Fibroblast of peridontal ligament (primary cell): ENCODE data around the gene KIF20B.
A peak's percentile ranks its signal among the peaks of the same experiment; 100 is the strongest.
"Not testable (repeated sequence)": the region's sequence is repeated elsewhere in the genome, so short reads cannot be mapped to it uniquely, and the experiment has no call there.

ENCODE experiments used
- DNase-seq: peaks from one replicate; pipeline ENCODE4 v3.0.0-alpha.2; 2010; ENCODE audit errors: extremely low read depth

Gene KIF20B

GRCh38 chr10:89783406-89783805 is 82.0 kb downstream of the KIF20B start:
- peak; percentile 23 for DNase-seq

- no peak for DNase-seq
Observed at GRCh38 chr10:89785095-89785494, 83.7 kb downstream of the KIF20B start.

DNA sequence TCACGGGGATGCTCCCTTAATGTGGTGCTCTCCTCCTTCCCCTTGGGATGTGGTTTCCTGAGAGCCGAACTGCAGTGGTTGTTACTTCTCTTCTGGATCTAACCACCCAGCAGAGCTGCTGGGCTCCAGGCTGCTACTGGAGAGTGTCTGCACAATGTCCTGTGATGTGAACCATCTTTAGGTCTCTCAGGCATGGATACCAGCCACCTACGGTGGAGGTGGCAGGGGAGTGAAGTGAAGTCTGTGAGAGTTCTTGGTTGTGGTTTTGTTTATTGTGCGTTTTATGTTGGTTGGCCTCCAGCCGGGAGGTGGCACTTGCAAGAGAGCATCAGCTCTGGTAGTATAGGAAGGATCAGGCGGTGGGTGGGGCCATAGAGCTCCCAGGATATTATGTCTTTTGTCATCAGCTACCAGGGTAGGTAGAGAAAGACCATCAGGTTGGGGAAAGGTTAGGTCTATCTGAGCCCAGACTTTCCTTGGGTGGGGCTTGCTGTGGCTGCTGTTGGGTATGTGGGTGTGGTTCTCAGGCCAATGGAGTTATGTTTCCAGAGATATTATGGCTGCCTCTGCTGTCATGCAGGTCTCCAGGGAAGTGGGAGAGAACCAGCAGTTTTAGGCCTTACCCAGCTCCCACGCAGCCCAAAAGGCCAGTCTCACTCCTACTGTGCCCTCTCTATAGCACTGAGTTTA is 87.9 kb downstream of the KIF20B start:
- DNase-seq, result no peak

DNA sequence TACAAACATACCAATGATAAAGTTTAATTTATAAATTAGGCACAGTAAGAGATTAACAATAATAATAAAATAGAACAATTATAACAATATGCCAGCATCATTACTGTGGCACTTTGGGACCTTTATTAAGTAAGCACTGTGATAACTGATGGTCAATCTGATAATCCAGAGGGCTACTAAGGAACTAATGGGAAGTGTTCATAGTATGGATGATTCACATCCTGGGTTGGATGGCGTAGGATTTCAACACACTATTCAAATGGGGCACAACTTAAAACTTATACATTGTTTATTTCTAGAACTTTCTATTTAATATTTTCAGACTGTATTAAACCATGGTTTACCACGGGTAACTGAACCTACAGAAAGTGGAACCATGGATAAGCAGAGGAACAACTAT is 90.8 kb downstream of the KIF20B start:
- DNase-seq, result no peak

- peak; percentile 88 for DNase-seq
Observed at GRCh38 chr10:89793649-89794254, 92.4 kb downstream of the KIF20B start.

- DNase-seq, result no peak
Observed at GRCh38 chr10:89795840-89796239, 94.5 kb downstream of the KIF20B start.

DNA sequence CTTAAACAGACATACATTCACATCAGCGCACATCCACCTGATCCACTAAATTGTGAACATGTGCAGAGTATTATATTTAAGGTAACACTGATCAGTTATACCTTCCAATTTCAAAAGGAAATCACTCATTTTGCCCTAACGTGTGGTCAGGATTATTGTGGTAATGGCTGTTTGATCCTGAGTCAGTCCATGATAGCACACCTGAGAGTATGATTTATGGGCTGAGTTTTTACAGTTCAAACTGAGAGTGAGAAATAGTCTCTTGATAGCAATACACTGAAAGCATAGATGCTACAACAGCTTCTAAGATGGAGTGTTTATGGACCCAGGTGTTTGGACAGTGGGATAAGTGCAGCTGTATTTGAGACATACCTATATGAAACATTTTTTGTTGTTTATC is 96.7 kb downstream of the KIF20B start:
- DNase-seq, result no peak

GRCh38 chr10:89799573-89799972 is 98.2 kb downstream of the KIF20B start:
- no peak for DNase-seq

GRCh38 chr10:89805599-89806013 is 104.2 kb downstream of the KIF20B start:
- no peak for DNase-seq

GRCh38 chr10:89808842-89809241 is 107.5 kb downstream of the KIF20B start:
- no peak for DNase-seq

- DNase-seq, result no peak
Observed at GRCh38 chr10:89809766-89810165, 108.4 kb downstream of the KIF20B start.

- no peak for DNase-seq
Observed at GRCh38 chr10:89810908-89811525, 109.6 kb downstream of the KIF20B start.

DNA sequence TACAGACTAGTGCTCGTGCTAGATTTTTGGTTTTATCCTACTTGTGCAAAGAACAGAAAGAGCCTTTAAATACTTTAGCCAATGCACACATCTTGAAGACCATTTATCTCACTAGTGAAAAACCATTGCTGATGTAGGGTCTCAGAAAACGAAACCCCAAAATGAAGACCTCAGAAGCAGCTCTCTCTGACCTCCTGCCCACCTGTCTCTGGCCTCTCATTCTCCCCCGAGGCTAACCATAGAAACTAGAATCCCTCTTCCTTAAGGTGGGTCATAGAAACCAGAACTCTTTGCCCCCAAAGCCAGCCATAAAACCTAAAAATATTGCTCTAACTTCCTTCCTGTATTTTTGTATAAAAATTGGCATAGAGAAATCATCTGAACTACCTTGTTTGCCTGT is 112.2 kb downstream of the KIF20B start:
- DNase-seq, result no peak

- DNase-seq, result no peak
Observed at GRCh38 chr10:89814278-89814677, 112.9 kb downstream of the KIF20B start.

GRCh38 chr10:89815049-89815853 is 113.9 kb downstream of the KIF20B start:
- DNase-seq, result no peak

- DNase-seq, result not testable (repeated sequence)
Observed at GRCh38 chr10:89819008-89819407, 117.6 kb downstream of the KIF20B start.
